NT2/D1 (cell line): ENCODE results near the gene GNAQ.

Source experiments
- YY1 ChIP-seq: IDR thresholded peaks from 2 replicates; pipeline ENCODE4 v1.6.1; 2011; ENCODE audit not compliant: insufficient read length, insufficient read depth
- ZNF274 ChIP-seq: IDR thresholded peaks from 2 replicates; pipeline ENCODE4 v1.6.1; 2011; ENCODE audit warnings: mild to moderate bottlenecking, low read depth, low read length

DNA sequence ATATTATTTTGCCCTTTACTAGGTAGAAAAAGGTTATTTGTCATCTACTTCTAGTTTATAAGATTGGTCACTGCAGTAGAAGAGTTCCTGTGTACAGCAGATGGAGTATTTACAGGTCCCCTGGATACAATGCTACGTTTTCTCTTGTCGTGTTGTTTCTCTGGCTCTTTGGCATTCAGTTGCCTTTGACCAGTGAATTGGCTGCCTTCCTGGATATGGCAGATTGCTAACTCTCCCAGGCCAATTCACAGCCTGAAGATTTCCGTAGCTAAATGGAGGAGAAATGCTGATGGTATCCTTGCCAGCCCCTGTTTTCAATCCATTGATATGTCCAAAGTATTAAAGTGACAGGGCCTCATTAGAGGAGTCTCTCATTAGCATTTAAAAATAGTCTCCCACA, 32.5 kb upstream of the GNAQ start:
- TF ChIP-seq ZNF274 (no peak), YY1 (no peak)
